Inferior parietal cortex (tissue), 1 donor: ENCODE data around the gene AKR7A2.
"Not testable (repeated sequence)": the region's sequence is repeated elsewhere in the genome, so short reads cannot be mapped to it uniquely, and the experiment has no call there.

Experiments used
- DNase-seq: peaks from one replicate; pipeline ENCODE4 v3.0.0-alpha.2; 2016; ENCODE audit errors: extremely low spot score

The AKR7A2 gene

GRCh38 chr1:19262744-19263143 lies 49.2 kb downstream of the AKR7A2 start:
- no peak for DNase-seq

- DNase-seq: no peak
Measured at GRCh38 chr1:19262047-19262446, 49.9 kb downstream of the AKR7A2 start.

- DNase-seq: no peak
Measured at GRCh38 chr1:19260211-19261138, 51.5 kb downstream of the AKR7A2 start.

GRCh38 chr1:19258353-19258752 lies 53.6 kb downstream of the AKR7A2 start:
- DNase-seq: no peak

GRCh38 chr1:19257178-19257914 lies 54.6 kb downstream of the AKR7A2 start:
- no peak for DNase-seq

GRCh38 chr1:19256301-19256700 lies 55.6 kb downstream of the AKR7A2 start:
- not testable (repeated sequence) for DNase-seq

- DNase-seq: no peak
Measured at GRCh38 chr1:19255288-19255687, 56.7 kb downstream of the AKR7A2 start.

GRCh38 chr1:19254416-19254815 lies 57.5 kb downstream of the AKR7A2 start:
- no peak for DNase-seq
